ENCODE data around the gene RAPGEF1. TPM values are rescaled to one million over a fixed set of nuclear protein-coding genes. Genes with fewer than 3 reads are reported as not detected.

Gene RAPGEF1
- total RNA-seq, 1 donor from 2014 or later: 33.3 TPM

DNA sequence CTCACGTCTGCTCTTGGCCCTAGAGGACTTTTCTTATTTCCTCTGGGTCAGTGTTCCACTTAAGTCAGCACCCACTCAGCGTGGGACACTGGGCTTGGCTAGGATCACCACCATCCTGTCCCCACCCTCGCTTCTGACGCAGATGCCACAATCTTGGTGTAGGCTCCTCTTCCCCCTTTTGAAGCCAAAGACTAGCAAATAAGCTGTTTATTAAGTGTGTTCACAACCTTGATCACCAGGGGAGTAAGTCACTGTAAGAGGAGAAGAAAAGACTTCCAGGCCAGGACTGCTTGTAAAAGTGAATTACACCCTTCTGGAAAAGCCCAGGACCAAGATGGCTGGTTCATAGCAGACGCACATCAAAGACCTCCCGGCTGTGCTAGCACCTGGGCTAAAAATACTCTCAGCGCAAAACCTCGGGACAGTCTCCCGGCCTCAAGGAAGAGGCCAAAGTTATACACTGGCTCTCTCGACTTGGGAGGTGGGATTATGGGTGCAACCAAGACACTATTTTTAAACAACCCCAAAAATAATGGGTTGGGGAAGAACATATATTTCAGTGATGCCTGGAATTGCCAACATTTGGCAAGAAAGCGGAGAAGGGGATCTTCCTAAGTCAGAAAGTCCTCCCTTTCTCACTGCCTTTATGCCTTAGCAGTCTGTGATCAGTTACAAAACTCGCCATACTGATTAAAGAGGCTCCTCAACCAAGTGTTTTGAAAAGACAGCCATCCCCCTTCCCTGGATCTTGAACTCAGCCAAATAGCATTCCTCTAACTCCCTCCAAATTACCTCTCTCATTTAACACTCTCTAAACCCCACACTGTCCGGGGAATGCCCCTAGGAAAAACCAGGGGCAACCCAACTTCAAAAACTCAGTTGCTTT, 69.4 kb downstream of the RAPGEF1 start:
- Mint-ChIP-seq H3K4me1 (peaks cover 59% of the 10 kb centered on the region), H3K4me3 (no peak overlapping the region)

DNA sequence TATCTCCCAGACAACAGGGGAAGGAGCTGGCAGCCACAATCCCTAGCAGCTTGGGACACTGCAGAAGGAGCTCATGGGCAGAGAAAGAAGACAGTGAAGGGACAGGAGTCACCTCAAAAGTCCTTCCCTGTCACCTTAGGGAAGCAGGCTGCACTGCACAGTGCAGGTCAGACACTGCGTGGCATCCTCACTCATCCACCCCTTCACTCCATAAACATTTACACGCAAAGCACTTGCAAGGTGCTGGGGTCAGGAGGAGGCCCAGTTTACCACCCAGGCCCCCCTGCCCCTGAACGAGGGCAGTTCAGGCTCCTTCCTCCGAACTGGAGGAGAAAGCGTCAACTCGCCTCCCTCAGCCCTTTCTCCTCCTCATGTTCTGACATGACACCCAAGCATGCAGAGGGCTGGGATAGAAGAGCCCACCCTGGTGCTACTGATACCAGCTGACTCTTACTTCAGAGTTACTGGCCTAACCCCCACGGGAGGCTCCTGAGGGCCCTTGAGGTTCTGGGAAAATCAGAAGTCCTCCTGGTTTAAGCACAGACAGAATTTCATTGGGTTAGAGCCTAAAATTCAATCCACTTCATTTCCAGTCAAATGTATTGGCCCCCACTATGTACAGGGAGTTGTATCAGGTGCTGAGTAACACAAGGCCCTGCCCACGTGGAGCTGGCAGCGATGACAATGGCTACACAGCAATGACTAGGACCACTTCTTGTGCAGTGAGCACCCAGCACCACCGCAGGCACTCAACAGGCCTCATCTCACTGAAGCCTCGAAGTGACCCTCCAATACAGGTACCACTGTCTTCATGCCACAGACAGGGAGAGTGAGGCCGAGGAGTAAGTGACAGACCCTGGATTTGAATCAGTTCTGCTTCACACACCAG, 70.4 kb downstream of the RAPGEF1 start:
- H3K36me3 Mint-ChIP-seq: peaks cover 10% of the 10 kb centered on the region
- no peak overlapping the region for H3K4me2 ChIP-seq
- peaks cover 47% of the 10 kb centered on the region for H4K20me1 ChIP-seq (ENCODE audit: low read depth)
- H3K4me1 ChIP-seq: peaks cover 35% of the 10 kb centered on the region
- peaks cover 9% of the 10 kb centered on the region for H3K9me3 Mint-ChIP-seq
- peaks cover 12% of the 10 kb centered on the region for H3F3A ChIP-seq (ENCODE audit: low read depth)
- no peak overlapping the region for H3K4me3 Mint-ChIP-seq
- H3K4me1 Mint-ChIP-seq: peaks cover 53% of the 10 kb centered on the region
- no peak for DNase-seq (ENCODE audit: low spot score)
- peaks cover 28% of the 10 kb centered on the region for H3K79me2 ChIP-seq (ENCODE audit: low read depth)
- peak overlapping the region; percentile 94 for H3K27ac Mint-ChIP-seq
- no peaks in the 10 kb centered on the region for H3K27me3 ChIP-seq
- no peaks in the 10 kb centered on the region for H3K36me3 ChIP-seq
- H3K4me3 ChIP-seq: no peak overlapping the region
- no peaks in the 10 kb centered on the region for H3K9me3 ChIP-seq (ENCODE audit: low read depth)
- no peaks in the 10 kb centered on the region for H3K27me3 Mint-ChIP-seq (ENCODE audit: insufficient read depth, low read depth)
- no peak overlapping the region for H3K9ac ChIP-seq
- TF ChIP-seq EZH2phosphoT487 (IDR thresholded peaks at IDR 0.05) (no peak), EZH2 (IDR thresholded peaks at IDR 0.05) (no peak)
- TF ChIP-seq, protein P1, sequence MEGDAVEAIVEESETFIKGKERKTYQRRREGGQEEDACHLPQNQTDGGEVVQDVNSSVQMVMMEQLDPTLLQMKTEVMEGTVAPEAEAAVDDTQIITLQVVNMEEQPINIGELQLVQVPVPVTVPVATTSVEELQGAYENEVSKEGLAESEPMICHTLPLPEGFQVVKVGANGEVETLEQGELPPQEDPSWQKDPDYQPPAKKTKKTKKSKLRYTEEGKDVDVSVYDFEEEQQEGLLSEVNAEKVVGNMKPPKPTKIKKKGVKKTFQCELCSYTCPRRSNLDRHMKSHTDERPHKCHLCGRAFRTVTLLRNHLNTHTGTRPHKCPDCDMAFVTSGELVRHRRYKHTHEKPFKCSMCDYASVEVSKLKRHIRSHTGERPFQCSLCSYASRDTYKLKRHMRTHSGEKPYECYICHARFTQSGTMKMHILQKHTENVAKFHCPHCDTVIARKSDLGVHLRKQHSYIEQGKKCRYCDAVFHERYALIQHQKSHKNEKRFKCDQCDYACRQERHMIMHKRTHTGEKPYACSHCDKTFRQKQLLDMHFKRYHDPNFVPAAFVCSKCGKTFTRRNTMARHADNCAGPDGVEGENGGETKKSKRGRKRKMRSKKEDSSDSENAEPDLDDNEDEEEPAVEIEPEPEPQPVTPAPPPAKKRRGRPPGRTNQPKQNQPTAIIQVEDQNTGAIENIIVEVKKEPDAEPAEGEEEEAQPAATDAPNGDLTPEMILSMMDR (IDR thresholded peaks at IDR 0.05): no peak
- H2AFZ ChIP-seq (replicated peaks): no peak overlapping the region
- H3K27ac ChIP-seq: no peak overlapping the region

More for the DNA sequence above, 69.4 kb downstream of the RAPGEF1 start:
- Histone ChIP-seq H3K79me2 (ENCODE audit: low read depth) (peaks cover 32% of the 10 kb centered on the region), H3K4me1 (peaks cover 43% of the 10 kb centered on the region), H2AFZ (replicated peaks) (no peak overlapping the region), H3K27me3 (no peaks in the 10 kb centered on the region), H3K4me2 (peak overlapping the region; percentile 15), H3F3A (ENCODE audit: low read depth) (peaks cover 12% of the 10 kb centered on the region), H3K9ac (no peak overlapping the region), H3K36me3 (no peaks in the 10 kb centered on the region), H3K27ac (no peak overlapping the region), H3K9me3 (ENCODE audit: low read depth) (no peaks in the 10 kb centered on the region), H3K4me3 (no peak overlapping the region), H4K20me1 (ENCODE audit: low read depth) (peaks cover 54% of the 10 kb centered on the region)
- peak overlapping the region; percentile 50 for H3K27ac Mint-ChIP-seq
- peaks cover 6% of the 10 kb centered on the region for H3K9me3 Mint-ChIP-seq
- TF ChIP-seq, protein P1 (IDR thresholded peaks at IDR 0.05): no peak
- TF ChIP-seq EZH2 (IDR thresholded peaks at IDR 0.05): no peak
- TF ChIP-seq EZH2phosphoT487 (IDR thresholded peaks at IDR 0.05): no peak
- H3K27me3 Mint-ChIP-seq (ENCODE audit: insufficient read depth, low read depth): peaks cover 2% of the 10 kb centered on the region
- no peak for DNase-seq (ENCODE audit: low spot score)
- peaks cover 5% of the 10 kb centered on the region for H3K36me3 Mint-ChIP-seq

DNA sequence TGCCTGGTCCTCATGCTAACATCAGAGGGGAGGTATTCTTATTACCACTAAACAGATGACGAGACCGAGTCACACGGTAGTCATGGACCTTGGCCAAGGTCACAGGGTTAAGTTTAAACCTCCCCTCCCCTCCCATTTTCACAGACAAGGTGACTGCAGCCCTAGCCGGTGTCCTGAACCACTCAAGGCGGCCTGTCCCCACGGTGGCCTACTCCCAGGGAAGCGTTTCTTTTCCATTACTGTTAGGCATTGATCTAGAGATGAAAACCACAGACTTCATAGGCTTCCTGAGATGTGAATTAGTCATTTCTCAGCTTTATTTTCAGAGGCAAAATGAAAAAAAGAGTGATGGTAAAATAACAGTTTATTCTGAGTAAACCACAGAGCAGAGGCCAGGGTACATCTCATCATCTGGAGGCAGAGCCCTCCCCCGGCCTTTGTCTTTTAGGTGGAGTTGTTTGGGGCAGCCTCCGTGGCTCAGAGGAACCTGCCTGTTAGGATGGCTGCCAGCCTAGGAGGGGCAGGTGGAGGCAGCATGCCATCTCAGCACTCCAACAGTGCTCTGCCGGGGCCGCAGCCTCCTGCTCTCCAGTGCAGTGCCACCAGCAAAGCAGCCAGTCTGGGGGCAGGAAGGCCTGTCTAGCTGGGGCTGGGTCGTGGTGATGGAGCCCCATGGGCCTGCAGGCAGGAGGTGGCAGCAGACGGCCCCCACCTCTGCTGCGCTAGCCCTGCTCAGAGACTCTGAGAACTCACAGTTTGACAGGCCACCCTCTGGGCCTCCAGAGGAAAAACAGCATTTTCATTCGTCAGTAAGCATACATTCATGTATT, 71.2 kb downstream of the RAPGEF1 start:
- Histone ChIP-seq H3K36me3 (no peaks in the 10 kb centered on the region), H3K79me2 (ENCODE audit: low read depth) (peaks cover 28% of the 10 kb centered on the region), H3K27me3 (no peaks in the 10 kb centered on the region), H3K9ac (no peak overlapping the region), H3K9me3 (ENCODE audit: low read depth) (no peaks in the 10 kb centered on the region), H3K4me1 (peaks cover 31% of the 10 kb centered on the region), H3K4me3 (no peak overlapping the region), H3K4me2 (no peak overlapping the region), H3K27ac (no peak overlapping the region), H3F3A (ENCODE audit: low read depth) (peaks cover 12% of the 10 kb centered on the region), H4K20me1 (ENCODE audit: low read depth) (peaks cover 46% of the 10 kb centered on the region), H2AFZ (replicated peaks) (no peak overlapping the region)
- H3K4me1 Mint-ChIP-seq: peaks cover 49% of the 10 kb centered on the region
- H3K27me3 Mint-ChIP-seq (ENCODE audit: insufficient read depth, low read depth): no peaks in the 10 kb centered on the region
- H3K36me3 Mint-ChIP-seq: peaks cover 10% of the 10 kb centered on the region
- DNase-seq (ENCODE audit: low spot score): no peak
- peak overlapping the region; percentile 94 for H3K27ac Mint-ChIP-seq
- H3K9me3 Mint-ChIP-seq: peaks cover 10% of the 10 kb centered on the region
- TF ChIP-seq EZH2phosphoT487 (IDR thresholded peaks at IDR 0.05) (no peak), EZH2 (IDR thresholded peaks at IDR 0.05) (no peak)
- TF ChIP-seq, protein P1 (IDR thresholded peaks at IDR 0.05): no peak
- H3K4me3 Mint-ChIP-seq: no peak overlapping the region
